ENCODE results near the gene TMOD2.

Gene TMOD2

GRCh38 chr15:51863131-51863530 lies 111.7 kb downstream of the TMOD2 start:
- no peak for DNase-seq

- DNase-seq = no peak
Observed at GRCh38 chr15:51864408-51865056, 113.1 kb downstream of the TMOD2 start.

- no peak for DNase-seq
Observed at GRCh38 chr15:51865317-51865716, 113.9 kb downstream of the TMOD2 start.
